Stimulated activated CD4-positive, alpha-beta T cell treated with anti-CD3 and anti-CD28 coated beads, Interleukin-4, amount 100 ng/mL, for 4 hours (primary cell): ENCODE measurements around the gene SMCR8.
A peak's percentile ranks its signal among the peaks of the same experiment; 100 is the strongest.
"Not testable (repeated sequence)": the region's sequence is repeated elsewhere in the genome, so short reads cannot be mapped to it uniquely, and the experiment has no call there.

ENCODE experiments used
- DNase-seq, 2 experiments: peaks; one replicate each; pipeline ENCODE4 v3.0.0-alpha.2; 2020

SMCR8 gene, protein sequence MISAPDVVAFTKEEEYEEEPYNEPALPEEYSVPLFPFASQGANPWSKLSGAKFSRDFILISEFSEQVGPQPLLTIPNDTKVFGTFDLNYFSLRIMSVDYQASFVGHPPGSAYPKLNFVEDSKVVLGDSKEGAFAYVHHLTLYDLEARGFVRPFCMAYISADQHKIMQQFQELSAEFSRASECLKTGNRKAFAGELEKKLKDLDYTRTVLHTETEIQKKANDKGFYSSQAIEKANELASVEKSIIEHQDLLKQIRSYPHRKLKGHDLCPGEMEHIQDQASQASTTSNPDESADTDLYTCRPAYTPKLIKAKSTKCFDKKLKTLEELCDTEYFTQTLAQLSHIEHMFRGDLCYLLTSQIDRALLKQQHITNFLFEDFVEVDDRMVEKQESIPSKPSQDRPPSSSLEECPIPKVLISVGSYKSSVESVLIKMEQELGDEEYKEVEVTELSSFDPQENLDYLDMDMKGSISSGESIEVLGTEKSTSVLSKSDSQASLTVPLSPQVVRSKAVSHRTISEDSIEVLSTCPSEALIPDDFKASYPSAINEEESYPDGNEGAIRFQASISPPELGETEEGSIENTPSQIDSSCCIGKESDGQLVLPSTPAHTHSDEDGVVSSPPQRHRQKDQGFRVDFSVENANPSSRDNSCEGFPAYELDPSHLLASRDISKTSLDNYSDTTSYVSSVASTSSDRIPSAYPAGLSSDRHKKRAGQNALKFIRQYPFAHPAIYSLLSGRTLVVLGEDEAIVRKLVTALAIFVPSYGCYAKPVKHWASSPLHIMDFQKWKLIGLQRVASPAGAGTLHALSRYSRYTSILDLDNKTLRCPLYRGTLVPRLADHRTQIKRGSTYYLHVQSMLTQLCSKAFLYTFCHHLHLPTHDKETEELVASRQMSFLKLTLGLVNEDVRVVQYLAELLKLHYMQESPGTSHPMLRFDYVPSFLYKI

DNA sequence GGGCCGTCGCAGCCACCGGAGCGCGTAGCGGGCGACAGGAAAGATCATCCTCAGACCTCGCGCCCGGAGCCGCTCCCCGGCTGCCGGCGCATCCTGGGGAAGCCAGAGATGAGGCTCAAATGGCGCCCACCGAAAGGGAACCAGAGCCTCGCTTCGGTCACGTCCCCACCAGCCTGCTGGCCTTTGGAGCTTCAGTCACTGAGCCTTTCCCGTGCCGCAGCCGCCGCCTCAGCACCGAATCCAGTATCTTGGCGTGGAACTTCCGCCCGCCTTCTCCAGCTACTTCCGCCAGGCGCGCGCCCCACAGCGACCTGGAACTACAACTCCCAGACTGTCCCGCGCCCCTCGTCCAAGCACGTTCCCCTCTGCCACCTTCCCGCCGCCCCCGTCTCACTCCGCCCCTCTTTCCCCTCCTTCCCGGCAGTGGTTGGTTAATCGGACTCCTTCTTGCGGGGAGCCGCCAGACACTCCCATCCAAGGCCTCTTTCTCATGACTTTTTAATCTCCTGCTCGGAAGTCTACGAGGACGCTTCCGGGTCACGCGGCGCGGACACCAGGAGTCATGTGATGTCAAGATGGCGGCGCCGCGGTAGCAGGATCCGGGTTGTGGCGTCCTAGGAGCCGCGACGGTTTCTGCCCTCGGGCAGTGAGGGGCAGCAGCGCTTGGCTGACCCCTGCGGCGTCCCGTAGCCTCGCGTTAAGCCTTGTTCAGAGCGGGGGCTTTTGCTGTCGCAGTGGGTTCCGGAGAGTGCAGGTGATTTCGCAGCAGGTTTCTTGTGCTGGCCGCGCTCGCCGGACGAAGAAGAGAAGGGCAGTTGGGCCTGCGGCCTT, at the start of gene SMCR8, which contains the start of gene TOP3A:
TSS of gene SMCR8 (plus strand) at position 563 of the 831 bp plus-strand sequence. CDS start 497 bp downstream, outside the sequence.
TSS of gene TOP3A (minus strand) at position 264 of the 831 bp plus-strand sequence. CDS start at position 48, 216 bp downstream.
- DNase-seq = peak; percentile 97 to 99

DNA sequence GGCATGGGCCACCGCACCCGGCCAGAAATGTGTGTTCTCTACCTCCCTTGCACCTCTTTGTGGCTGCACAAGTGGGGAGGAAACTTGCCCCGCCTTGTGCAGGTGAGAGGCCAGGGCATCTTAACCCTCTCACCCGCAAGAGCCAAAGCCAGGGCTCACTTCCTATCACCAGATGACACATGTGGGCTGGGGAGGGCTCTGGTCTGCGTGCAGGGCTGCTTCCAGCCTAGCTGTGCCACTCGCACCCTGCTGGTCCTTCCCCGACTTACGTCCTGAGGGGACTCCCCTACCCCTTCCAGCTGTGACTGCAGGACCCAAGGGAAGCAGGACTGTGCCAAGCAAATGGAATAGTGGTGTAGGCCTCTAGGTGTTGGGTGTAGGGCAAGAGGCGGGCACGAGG, 47.7 kb upstream of the SMCR8 start:
- no peak for DNase-seq

DNA sequence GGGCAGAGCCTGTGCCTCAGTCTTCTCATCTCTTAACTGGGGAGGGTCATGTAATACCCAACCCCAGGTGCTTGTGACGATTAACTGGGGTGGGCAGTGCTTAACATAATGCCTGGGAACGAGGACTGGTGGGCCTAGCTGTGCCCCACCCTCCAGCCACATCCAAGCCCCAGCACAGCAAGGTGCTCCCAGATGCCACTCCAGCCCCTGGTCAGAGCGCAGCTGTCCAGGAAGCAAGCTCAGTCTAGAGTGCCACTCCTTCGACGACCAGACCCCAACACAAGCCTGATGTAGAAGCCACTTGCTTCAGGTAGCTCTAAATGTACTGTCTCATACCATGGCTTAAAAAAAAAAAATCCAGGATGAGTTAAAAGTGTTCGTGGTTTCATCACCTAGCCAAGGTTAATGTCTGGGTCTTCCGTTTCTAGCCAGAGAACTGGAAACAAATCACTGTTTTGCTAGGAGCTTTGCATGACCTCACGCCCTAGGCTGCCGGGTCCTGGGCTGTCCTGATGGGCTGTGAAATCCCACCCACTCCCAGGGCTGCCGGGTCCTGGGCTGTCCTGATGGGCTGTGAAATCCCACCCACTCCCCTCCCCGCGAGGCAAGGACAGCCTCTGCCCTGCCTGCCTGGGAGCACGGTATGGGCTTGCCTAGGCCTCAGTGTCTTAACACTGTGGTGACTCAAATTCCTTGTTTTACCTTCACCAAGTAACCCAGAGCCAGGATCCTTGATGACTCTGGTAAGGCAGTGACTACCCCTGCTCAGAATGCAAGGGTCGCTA, 47.0 kb upstream of the SMCR8 start:
- no peak for DNase-seq

DNA sequence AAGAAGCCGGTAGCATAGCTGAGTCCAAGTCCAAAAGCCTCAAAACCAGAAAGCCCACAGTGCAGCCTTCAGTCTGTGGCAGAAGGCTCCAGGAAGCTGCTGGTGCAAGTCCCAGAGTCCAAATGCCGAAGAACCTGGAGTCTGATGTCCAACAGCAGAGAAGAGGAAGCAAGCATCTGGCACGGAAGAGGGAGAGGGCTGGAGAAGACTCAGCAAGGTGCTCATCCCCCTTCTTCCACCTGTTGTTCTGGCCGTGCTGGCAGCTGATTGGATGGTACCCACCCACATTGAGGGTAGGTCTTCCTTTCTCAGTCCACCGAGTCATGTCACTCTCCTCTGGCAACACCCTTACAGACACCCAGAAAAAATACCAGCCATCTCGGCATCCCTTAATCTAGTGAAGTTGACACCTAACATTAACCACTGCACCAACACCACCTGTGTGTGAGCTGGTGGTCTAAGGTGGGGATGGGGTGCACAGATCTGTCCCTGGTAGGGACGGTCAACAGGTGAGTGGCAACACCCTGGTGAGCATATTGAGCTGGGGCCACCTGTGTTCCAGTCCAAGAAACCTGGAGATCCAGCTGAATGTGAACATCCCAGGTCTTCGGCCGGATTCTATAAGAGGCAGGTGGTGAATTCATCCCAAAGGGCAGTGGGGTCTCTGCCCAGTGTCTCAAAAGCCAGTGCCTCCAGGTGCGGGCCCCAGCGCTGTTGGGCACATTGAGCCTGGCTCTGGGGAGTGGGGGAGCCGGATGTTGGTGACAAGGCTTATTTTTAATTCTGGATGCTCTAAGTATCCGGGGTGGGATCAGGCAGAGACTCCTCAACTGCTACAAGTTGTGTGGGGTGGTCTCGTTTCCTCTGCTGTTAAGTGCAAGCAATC, 44.8 kb upstream of the SMCR8 start:
- no peak for DNase-seq

DNA sequence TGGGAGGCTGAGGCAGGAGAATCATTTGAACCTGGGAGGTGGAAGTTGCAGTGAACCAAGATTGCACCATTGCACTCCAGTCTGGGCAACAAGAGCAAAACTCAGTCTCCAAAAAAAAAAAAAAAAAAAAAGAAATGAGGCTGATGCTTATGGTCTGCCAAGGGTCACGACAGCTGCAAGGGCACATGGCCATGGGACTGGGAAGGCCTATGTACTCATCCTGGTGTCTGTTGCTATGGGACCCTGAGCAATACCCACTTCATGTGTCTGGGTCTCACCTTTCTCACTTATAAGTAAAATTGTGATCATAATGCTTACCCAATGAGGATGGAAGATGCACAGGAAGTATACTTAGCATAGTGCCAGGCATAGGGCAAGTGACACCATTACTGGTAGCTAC, 38.0 kb upstream of the SMCR8 start:
- DNase-seq = no peak

DNA sequence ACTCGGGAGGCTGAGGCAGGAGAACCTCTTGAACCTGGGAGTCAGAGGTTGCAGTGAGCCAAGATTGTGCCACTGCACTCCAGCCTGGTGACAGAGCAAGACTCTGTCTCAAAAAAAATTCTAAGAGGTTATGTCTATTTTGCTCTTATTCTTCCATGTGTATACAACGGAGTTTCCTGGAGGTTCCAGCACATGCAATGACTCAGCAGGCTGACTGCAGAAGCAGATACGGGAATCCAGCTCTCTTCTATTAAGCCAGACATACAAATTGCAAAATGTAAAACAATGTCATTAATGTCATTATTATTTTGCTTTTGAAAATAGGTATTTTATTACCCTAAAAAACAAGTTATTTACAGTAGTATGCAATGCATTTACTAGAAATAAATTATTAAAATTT, 36.2 kb upstream of the SMCR8 start:
- DNase-seq = no peak

DNA sequence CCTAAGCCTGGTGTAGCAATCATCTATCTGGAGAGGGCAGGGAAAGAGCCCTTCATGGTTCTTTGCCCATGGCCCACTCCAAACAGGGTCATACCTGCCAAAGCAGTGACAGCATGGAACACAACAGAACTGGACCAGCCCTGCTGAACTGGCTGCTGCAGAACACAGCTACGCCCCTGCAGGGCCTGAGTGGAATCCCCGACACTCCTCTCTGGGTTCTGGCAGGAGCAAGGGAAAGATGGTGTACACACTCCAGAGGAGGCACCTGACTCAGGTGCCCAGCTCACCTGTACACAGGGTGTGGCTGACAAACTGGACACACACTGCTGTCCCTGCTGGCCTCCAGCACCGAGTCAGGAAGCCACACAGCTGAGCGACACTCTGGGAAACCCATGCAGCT, 34.8 kb upstream of the SMCR8 start:
- DNase-seq = no peak

DNA sequence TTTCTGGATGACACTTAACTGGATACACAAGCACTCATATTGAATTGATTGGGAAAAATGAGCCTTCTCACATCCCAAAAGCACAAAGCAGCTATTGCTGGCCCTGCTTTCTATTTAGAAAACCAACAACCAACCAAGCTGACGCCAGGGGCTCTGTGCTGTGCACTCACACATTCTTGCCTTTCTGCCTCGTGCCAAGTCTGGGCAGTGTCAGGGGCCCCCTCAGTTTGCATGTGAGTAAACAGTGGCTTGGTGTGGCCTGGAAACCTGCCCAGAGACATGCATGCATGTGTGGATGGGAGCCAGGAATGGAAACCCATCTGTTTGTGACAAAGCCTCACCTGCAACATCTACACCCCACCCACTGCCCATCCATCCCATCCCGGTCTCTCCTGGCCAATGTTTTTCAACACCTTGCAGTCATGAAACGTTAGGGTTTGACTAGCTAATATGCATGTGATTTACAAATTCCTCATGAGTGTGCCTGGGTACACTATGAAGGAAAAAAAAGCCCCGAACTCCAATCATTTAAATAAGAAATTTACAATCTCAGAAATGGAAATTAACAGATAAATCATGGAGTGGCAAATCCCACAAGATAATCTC, 34.2 kb upstream of the SMCR8 start:
- no peak for DNase-seq

DNA sequence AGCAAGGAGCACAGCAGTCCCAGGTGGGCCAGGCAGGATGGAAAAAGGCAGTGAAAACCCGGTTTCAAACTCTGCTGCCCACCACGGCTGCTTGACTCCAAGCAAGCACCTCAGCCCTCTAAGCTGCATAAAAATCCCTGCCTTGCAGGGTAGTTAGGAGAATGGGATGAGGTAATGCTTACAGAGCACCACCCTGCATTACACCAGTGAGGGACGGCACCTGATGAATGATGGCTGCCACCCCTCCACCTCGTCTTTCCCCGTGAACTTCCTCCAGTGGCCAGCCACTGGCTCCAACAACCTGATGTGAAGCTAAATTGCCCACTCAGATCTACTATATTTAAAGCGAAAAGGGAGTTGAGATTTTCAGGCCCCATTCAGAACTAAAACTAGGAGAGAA, 33.3 kb upstream of the SMCR8 start:
- no peak for DNase-seq

DNA sequence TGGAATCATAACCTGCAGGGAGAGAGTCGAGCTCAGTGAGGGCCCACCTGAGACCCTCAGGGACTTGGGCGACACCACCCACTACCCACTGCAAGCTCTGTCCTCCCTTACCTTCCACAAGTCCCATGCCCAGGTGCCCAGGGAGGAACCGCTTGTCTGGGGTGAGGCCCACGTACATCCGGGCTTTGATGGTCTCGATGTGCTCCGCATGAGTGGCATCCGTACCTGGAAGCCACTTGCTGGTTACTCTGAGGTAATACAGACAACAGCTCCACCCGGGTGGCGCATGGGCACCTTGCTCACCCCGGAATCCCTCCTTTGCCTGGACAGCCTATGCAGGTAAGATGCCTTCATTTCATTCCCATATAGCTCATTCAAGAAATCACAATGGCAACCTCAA, 29.8 kb upstream of the SMCR8 start:
- DNase-seq = no peak

DNA sequence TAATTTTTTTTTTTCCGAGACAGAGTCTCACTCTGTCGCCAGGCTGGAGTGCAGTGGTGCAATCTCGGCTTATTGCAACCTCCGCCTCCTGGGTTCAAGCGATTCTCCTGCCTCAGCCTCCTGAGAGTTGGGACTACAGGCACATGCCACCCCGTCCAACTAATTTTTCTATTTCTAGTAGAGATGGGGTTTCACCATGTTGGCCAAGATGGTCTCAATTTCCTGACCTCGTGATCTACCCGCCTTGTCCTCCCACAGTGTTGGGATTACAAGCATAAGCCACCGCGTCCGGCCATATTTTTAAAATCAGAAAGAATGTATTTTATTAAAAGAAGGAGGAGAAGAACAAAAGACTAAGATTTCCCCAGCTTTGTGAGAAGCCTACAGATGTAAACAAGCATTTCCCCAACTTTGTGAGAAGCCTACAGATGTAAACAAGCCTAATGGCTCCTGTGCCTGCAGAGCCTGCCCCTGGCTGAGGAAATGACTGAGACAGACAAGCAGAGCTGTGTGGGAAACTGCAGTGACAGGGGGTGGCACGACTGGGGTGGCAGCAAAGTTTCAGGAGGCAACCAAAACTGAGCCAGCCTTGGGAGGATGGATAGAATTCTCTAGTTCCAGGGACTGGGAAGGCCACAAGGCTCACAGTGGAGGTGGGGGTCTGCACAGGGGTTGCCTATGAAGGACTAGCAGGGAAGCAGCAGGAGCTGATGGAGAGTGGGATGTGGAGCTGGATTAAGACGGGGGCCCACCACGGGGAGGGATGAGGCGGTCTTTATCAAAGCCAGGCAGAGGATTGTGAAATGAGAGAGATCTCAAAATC, 23.2 kb upstream of the SMCR8 start:
- no peak for DNase-seq

DNA sequence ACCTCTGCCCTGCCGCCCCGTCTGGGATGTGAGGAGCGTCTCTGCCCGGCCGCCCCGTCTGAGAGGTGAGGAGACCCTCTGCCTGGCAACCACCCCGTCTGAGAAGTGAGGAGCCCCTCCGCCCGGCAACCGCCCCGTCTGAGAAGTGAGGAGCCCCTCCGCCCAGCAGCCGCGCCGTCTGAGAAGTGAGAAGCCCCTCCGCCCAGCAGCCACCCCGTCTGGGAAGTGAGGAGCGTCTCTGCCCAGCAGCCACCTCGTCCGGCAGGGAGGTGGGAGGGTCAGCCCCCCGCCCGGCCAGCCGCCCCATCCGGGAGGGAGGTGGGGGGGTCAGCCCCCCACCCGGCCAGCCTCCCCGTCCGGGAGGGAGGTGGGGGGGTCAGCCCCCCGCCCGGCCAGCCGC, 17.0 kb upstream of the SMCR8 start:
- not testable (repeated sequence) for DNase-seq

DNA sequence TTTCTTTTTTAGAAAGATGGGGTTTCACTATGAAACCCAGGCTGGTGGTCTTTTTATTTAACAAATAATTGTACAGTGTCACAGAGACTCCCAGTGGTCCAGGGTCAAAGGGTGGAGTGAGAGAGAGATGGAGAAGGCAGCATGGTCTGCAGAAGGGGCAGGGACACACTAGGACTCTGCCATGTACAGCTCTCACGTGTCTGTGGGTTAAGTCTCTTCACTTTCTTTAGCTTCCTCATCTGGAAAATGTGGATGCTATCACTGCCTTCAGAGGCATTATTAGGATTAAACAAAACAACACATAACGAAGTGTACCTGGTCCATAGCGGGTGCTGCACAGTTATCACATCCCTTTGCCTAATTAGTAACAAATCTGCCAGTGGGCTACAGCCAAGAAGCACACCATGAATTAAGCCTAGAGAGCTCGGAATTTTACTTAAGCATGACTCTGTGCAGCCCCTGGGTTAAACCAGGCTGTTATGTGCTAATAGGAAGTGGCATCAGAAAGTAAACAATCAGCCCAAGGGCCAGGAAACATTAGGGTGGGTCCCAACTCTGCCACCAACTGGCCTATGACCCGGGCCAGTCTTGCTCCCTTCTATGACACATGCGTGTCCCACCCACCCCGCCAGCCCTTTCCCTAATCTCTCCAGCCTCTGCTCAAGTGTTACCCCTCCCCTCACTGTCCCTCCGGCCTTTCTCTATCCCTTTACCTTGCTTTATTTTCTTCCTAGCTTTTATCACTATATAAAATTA, 14.2 kb upstream of the SMCR8 start:
- no peak for DNase-seq

DNA sequence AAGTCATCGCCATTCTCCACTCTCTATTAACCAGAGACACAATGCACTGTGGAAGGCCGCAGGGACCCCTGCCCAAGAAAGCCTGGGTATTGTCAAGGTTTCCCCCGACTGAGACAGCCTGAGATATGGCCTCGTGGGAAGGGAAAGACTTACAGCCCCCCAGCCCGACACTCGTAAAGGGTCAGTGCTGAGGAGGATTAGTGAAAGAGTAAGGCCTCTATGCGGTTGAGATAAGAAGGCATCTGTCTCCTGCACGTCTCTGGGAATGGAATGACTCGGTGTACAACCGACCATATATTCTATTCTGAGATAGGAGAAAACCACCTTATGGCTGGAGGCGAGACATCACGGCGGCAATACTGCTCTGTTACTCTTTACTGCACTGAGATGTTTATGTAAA, 11.9 kb upstream of the SMCR8 start:
- not testable (repeated sequence) for DNase-seq

DNA sequence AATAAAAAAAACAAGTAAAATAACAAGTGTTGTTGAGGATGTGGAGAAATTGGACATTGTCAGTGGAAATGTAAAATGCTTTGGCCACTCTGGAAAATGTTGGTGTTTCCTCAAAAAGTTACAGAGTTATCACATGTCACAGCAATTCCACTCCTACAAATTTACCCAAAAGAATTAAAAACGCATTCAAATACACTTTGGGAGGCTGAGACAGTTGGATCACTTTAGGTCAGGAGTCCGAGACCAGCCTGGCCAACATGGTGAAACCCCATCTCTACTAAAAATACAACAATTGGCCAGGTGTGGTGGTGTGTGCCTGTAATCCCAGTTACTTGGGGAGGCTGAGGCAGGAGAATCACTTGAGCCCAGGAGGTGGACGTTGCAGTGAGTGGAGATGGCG, 5.9 kb upstream of the SMCR8 start:
- DNase-seq = no peak

DNA sequence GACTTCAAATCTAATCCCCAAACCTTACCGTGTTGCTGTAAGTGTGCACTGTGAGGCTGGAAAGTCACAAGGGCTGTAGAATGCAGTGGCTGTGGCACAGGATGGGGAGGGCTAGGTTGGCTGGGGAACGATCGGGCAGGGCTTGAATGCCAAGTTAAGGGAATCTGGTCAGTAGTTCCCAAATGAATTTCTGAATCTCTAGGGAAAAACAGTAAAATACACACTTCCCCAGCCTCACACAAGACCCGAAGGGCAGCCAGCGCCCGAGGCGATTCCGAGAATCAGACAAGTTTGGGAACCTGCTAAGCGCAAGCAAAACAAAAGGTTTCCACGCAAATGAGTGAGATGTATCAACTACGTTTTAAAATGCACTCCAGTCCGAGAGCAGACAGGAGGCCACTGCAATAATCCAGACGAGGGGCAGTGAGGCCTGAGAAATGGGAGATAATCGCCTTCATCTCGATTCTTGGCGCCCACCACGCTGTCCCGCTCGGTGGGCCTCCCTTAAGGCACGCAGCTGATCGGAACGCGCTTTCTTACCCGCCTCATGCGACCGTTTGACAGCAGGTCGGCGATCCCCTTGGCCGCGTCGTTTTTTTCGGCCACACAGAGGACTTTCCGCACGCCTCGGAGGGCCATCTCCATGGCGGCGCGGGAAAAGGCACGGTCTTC, 898 bp upstream of the SMCR8 start:
- DNase-seq = no peak

DNA sequence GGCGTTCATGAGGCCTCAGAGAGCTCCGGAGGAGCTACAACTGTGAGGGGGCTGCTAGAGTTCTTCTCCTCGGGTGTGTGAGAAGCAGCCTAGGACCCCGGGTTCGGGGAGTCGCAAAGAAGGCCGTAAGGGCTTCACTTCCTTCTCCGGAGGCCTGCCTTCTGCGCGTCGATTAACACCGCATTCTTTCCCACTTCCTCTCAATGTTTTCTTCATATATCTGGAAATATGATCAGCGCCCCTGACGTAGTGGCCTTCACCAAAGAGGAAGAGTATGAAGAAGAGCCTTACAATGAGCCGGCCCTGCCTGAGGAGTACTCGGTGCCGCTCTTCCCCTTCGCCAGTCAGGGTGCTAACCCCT, 449 bp downstream of the SMCR8 start:
- DNase-seq = no peak

DNA sequence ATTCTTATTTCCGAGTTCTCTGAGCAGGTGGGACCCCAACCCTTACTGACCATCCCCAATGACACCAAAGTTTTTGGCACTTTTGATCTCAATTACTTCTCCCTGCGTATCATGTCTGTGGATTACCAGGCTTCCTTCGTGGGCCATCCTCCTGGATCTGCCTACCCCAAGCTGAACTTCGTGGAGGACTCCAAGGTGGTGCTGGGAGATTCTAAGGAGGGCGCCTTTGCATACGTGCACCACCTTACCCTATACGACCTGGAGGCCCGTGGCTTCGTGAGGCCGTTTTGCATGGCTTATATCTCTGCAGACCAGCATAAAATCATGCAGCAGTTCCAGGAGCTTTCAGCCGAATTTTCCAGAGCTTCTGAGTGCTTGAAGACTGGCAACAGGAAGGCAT, 868 bp downstream of the SMCR8 start:
- no peak for DNase-seq
